Occipital lobe (tissue), 2 donors: ENCODE measurements around the gene PDZD2. TPM values are rescaled to one million over a fixed set of nuclear protein-coding genes. Genes with fewer than 3 reads are reported as not detected.

ENCODE experiments used
- DNase-seq: peaks from one replicate; lab custom pipeline; 2025; lab: John Stamatoyannopoulos, UW
- total RNA-seq: library from RNA; depleted of rRNA; stranded (reverse); fragments of >200 nt; gene quantifications from one replicate; pipeline ENCODE4 v1.2.3, GENCODE V29; 2014

PDZD2 gene
- total RNA-seq, 1 donor from 2014 or later, result 22.0 TPM

DNA sequence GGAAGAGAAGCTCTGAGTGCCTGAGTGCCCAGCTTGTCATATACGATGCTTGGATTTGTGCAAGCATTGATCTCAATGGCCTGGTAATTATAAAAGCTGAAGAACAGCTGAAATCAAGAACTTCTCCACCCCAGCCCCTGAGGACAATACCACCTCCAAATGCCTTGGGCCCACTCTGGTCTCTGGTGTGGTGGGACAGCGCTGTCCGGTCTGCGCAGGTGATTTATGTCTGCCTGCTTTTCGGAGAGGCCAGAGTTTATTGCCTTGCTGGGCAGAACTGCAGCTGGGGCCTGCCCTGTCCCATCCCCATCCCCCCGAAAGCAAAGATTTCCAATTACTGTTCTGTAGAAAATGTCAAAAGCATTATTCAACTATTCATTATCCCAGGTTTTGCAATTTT is 1.1 kb upstream of the PDZD2 start:
- DNase-seq, result no peak

DNA sequence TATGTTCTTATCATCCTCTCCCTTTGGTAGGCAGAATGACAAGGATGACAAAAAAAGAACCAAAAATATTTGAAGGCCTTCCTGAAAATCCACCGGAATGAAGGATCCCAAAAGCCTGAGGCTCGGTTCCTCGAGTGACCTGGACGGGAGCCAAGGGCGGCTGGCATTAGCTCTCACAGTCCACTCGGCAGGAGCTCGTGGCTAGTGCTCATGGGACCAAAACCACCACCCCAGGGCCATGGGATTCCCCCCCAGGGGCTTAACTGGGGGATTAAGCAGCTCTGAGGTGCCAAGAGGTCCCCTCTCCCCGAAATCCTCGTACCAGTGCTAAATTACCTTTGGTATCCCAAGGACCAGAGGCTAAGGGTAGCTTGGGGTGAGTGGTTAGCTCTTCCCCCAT is 586 bp upstream of the PDZD2 start:
- no peak for DNase-seq

DNA sequence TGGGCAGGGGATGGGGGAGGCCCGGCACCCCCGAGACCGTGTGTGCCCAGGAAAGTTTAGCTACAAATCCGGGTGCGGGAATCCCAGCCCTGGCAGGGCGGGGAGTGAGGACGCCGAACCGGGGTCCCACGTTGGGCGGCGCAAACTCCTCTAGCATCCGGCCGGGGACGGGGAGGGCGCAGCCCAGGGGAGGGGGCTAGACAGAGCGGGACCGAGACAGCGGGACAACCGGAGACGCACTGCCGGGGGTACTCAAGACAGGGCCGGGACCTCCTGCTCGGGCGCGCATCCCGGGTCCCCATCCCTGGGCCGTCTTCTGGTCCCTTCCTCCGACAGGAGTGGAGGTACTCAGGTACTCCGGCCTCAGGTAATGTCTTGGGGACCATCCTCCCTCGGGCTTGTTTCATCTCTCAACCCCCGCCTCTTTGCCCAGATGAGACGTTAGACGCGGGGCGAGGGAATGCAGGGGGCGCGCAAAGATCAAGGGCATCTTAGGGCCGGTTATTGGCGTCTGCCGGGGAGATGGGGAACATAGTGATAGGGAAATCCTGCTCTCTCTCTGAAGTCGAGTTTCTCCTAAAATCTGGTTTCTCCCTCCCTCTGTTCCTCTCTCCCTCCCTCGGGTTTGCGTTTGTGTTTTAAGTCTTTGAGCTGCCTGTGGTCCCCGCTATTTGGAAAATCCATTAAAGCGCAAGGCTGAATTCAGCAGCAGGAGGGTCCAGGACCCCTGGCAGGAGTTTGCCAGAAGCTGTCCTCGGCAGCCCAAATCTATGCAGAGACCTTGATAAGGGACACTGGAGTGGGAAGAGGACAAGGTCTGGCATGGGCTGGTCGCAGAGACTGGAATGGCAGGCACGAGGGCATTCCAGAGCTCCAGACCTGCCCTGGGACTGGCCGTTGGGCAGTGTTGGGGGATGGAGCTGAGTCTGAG is 815 bp downstream of the PDZD2 start:
- no peak for DNase-seq

DNA sequence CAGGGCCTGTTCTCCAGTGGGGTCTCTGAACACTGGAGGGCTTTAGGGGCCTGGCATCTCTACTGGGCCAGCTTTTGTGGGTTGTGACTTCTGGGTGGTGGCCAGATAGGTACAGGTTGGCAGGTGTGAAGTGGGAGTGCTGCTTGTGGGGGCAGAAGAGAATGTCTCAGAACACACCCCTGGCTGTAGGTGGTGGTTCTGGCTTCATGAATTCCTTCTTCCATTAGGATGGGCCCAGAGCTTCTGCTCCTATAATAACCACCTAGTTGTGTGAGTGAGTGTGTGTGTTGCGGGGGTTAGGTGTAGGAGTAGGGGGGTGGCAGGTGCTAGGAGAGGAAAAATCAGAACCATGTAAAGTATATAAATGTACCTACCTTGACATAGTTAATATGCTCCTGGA is 1.6 kb downstream of the PDZD2 start:
- DNase-seq, result no peak

DNA sequence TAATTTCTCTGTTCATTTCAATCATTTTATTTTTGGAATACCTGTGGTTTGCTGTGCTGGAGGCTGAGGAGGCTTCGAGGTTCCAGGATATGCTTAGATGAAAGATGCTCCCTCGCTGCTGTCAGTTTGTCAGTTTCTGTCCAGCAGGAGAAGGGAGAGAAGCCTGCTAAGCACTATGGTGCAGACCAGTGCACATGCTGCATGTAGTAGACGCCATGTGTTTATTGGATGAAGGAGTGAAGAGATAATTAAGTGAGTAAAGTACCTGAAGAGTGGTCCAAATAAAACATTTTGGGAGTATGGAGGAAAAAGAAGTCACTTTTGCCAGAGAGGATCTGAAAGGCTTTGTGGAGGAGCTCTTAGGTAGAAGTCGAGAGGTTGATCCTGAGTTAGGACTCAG is 2.1 kb downstream of the PDZD2 start:
- DNase-seq, result no peak

DNA sequence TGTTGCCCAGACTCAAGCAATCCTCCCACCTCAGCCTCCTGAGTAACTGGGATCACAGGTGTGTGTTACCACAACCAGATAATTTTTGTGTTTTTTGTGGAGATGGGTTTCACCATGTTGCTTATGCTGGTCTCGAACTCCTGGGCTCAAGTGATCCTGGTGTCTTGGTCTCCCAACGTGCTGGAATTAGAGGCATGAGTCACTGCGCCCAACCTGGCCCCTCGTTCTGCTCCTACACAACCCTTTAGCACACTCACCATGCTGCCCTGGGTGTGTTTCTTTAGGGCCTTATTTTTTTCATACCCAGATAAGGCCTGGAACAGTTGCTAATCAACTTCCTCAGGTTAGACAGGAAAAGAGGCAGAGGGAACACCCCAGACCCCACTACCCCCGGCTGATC is 2.6 kb downstream of the PDZD2 start:
- no peak for DNase-seq

DNA sequence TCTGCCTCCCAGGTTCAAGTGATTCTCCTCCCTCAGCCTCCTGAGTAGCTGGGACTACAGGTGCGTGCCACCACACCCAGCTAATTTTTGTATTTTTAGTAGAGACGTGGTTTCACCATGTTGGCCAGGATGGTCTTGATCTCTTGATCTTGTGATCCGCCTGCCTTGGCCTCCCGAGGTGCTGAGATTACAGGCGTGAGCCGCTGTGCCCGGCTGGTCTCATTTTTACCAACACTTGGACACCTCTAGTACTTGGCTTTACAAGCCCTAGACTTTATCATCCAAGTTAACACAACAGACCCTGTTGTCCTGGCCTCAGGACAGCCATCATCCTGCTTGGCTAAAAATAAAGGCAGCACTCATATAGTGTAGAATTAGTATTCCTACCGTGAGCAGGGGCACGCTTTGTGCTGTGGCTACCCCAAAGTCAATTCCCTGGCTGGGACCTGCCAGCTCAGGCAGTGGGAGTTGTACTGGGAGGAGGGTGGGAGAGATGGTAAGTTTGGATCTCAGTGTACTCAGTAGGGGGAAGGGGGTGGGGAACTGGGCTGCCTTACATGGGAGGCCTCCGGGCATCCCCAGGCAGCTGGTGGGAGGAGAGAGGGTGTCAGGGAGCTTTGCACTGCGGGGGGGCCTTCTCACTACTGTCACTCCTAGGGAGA is 6.6 kb downstream of the PDZD2 start:
- no peak for DNase-seq

DNA sequence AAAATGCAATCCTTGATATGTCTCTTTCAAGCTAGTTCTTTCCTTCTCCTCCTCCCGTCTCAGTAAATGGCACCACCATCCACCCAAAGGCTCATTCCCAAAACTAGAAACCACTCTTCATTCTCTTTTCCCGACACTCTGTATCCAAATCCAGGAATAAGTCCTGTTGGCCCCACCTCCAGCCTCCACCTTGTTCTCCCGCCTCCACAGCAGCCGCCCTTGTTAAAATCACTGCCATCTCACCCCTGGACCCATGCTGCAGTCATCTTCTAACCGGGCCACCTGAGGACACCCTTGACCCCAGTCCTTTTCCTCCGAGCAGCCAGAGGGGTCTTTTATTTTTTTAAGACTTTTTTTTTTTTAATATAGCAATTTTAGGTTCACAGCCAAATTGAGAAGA is 9.4 kb downstream of the PDZD2 start:
- no peak for DNase-seq

DNA sequence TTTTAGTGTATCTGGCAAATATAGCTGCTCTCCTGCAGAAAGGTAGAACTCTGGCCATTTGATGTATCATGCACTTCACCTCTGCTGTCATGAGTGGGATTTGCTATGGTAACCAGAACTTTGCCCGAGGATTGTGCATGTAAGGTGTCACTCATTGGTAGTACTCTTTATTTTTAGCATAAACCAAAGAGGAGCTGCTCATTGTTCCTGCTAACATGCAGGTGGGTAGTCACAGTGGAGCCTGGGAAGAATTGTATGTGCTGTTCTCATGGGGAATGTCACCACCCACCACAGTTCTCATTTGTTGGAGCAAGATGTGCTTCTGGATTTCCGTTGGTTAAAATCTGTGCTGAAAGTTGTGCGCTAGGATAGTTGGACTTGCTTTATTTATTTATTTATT is 12.3 kb downstream of the PDZD2 start:
- no peak for DNase-seq

DNA sequence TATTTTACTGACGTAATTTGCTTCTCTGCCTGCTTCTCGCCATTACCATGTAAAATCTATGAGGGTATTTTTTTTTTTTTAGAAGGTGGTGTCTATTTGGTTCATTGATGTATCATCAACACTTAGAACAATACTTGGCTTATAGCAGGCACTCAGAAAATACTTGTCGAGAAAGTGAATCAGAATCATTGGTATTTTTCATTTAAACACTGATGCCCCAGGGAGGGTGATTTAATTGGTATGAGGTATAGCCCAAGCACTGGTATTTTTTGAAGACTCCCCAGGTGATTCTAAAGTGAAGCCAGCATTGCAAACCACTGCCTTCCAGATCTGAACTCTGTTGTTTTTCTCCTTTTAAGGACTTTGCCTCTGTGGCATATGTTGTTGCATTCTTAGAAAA is 16.6 kb downstream of the PDZD2 start:
- no peak for DNase-seq

DNA sequence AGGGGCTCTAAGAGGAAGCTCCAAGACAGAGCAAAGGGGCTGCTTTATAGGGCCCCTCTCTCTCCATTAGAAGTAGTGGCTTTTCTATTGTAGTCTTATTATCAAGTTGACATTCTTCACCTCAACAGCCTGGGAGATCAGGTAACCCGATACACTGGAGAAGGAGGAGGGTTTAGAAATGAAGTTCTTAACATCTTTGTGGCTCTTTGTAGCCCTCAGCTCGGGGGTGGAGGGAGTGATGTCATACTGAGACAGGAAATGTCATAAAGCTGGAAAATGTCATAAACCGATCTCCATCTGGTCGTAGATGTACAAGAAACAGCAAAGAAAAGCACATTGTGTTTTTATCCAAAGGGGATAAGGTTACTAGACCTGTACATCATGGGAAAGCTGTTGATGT is 17.9 kb downstream of the PDZD2 start:
- no peak for DNase-seq

DNA sequence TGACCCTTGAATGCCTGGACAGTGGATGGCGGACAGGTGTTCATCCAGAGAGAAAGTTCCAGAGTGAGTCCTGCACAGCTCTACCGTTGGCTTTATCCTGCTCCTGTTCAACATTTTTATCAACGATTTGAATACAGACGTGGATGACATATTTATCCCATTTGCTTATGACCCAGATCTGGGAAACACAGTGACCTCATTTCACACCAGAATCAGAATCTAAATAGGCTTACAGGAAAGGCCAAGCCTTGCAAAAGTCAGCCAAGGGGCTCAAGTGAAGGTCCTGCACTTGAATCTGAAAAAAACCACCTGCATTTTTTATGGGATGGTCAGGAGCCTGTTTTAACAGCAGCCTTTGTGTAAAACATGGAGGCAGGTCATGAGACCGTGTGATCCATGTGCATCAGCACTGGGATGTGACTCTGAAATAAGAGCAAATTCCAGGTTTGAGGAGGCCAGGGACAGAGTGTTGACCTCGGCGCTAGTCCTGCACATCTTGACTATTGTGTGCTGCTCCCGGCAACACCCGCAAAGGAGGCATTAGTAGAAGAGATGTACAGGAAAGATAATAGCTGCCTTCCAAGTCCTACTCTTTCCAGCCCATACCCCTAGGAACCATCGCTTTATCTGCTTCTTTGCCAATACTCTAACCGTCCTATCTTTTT is 18.5 kb downstream of the PDZD2 start:
- no peak for DNase-seq

DNA sequence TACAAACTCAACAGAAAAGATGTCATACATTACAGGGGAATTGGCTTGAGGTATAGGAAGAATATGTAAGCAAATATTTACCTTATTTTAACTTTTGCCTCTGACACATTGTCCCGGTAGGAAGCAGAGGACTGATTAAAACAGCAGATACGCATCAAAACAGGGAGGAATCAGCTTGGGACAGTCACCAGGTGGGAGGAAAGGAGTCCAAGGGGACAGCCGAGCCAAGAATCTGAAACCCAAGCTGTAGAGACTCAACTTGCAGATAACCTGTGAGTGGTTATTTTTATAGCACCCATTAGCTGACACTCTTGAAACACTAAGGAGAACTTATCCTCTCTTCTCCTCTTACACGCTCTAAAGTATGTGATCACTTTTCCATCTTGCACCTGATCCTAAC is 22.3 kb downstream of the PDZD2 start:
- DNase-seq, result no peak

DNA sequence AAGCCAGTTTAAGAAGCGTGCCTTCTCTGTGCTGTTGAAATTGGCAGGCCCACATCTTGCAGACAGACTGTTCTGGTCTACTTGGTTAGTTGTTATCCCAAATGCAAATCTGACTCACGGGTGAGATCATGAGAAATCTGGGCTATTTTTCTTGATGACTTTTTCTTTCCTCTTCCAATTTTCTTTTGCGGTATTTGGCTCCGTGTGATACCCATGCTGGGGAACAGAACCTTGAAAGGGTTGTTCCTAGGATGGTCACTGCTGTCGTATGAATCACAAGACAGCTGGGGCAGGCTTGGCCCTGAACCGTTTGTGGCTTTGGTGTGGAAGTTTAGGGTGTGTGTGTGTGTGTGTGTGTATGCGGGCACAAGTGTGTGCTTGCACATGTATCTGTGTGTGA is 24.6 kb downstream of the PDZD2 start:
- no peak for DNase-seq

DNA sequence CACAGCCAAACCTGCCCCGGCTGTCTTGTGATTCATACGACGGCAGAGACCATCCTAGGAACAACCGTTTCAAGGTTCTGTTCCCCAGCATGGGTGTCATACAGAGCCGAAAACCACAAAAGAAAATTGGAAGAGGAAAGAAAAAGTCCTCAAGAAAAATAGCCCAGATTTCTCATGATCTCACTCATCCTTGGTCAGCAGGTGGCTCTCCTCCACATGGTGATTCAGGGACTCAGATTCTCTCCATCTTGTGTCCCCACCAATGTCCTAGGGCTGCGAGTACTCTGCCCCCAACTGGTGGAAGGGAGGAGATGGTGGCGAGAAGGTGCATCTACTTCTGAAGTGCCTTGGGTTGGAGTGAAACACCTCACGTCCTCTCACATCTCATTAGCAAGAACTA is 25.6 kb downstream of the PDZD2 start:
- DNase-seq, result no peak

DNA sequence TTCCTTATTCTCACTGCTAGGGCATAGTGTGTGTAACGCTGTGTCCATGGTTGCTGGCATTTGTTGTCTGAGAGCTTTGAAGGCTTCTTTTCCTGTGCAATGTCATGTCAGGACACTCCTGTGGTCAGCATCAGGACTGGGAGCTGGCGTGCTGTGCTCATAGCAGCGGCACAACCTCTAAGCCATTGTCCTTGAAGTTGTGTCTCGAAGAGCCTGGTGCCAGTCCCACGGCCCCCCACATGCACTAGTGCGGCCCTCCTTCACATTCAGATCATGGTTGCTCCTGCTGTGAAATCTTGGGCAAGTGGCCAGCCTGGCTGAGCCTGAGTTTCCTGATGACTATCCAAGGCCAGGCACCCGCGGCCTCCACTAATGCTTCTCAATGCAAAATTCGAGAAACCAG is 32.4 kb downstream of the PDZD2 start:
- peak; percentile 10 for DNase-seq

DNA sequence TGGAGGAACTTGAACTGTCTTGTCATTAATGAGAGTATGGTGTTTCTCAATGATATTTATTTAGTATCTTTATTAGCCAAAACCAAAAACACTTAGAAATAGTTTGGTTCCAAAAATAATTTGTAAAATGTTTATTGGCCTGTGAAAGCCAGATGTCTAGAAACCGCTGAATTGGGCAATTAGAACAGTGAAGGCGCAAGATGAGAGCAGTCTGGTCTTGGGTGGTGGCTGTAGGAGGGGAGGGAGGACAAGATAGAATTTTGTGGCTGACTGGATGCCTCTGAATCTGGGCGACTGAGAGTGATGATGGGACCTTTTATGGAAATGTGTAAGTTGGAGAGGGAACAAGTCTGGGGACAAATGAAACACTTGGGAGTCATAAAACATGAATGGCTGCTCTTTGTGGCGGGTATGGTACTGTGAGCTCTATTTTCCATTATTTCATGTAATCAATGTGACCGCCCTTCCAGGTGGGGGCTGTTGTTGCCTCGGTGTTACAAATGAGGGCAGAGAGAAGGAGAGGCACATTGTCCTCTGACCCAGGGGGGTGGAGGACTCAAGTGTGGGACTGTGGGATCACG is 35.5 kb downstream of the PDZD2 start:
- no peak for DNase-seq

DNA sequence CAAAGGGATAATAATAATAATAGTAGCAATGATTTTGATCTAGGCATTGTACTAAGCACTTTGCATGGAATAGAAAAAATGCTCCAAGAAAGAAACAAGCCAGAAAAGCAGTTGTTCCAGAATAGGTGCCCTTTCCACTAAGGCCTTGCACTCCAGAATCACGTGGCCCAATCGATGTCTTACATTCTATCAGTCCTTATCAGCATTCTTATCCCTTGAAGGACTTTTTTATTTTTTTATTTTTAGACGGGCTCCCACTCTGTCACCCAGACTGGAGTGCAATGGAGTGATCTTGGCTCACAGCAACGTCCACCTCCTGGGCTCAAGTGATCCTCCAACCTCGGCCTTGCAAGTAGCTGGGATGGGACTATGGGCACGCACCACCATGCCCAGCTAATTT is 36.5 kb downstream of the PDZD2 start:
- no peak for DNase-seq

DNA sequence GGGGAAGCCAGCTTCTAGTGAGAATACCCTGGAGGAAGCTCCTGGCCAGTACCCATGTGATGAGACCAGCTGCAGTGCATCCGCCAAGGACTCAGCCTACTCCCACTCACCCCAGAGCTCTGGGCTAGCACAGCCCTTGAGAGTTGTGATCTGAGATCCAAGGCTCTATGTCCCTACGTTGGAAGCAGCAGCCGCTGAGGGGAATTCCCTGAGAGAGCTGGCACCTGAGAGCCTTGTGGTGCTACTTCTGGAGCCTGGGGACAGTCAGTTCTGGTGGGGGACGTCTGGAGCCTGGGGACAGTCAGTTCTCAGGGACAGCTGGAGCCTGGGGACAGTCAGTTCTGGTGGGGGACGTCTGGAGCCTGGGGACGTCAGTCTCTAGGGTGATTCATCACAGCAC is 39.2 kb downstream of the PDZD2 start:
- DNase-seq, result peak; percentile 50

DNA sequence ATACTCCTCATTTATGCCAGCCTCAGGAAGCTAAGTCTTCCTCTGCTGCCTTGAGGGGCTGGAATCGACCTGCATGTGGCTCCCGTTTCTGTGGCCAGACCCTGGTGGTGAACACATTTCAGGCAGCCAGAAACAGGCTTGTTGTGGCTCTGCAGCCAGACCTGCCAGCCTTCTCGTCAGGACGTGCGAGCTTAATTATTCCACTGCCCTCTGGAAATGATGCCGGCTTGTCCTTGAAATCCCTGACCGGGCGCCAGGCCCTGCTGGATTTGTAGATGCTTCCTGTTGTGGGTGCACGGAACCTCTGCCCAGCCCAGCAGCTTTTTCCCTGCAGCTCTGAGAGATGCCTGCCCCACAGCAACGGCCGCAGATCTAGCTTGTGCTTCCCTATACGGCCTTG is 41.6 kb downstream of the PDZD2 start:
- DNase-seq, result no peak

DNA sequence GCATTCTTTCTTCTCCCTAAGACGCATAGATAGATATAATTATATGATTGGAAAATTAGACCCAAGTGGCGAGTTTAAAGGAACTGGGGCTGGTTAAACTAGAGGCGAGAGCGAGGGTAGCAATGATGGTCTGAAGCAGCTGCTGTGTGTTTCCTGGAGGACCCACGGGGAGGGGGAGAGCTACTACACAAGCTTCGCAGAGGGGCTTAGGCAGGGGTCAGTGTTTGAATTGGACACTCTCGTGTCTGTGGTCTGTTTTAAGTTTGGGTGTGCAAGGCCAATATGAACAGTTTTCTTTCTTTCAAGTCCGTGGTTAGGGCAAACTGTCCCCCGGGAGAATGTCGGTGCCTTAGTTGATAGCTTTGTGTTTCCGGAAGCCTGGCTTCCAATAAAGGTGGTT is 43.1 kb downstream of the PDZD2 start:
- DNase-seq, result no peak

DNA sequence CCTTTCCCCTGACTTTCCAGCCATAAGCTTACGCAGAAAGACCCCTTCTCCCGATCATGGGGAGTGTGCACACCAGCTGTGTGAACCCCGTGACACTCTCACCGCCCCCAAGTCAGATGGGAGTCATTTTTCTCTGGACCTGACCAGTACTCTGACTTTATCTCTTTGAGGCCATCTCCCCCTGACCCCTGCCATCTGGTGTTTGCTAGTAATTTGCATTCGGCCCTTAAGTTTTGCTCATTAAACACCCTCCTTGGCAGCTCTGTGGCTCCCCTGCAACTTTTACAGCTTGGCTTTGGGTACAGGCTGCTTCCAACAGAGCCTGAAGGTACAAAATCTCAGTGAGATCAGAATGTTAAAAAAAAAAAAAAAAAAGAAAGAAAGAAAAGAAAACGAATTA is 43.9 kb downstream of the PDZD2 start:
- DNase-seq, result no peak
